UCSD-AML1 (cell line): ENCODE data around the gene ZNF543.
A peak's percentile ranks its signal among the peaks of the same experiment; 100 is the strongest.
"Not testable (repeated sequence)": the region's sequence is repeated elsewhere in the genome, so short reads cannot be mapped to it uniquely, and the experiment has no call there.

Experiments used
- DNase-seq: peaks from one replicate; lab custom pipeline; 2025; ENCODE audit not compliant: unreplicated experiment; lab: John Stamatoyannopoulos, UW

ZNF543 gene

GRCh38 chr19:57320180-57321084 is at the start of gene ZNF543:
Gene ZNF543, plus strand, starts transcription at chr19:57320472. Its CDS starts 382 bp downstream, at chr19:57320854.
- peak; percentile 96 for DNase-seq

DNA sequence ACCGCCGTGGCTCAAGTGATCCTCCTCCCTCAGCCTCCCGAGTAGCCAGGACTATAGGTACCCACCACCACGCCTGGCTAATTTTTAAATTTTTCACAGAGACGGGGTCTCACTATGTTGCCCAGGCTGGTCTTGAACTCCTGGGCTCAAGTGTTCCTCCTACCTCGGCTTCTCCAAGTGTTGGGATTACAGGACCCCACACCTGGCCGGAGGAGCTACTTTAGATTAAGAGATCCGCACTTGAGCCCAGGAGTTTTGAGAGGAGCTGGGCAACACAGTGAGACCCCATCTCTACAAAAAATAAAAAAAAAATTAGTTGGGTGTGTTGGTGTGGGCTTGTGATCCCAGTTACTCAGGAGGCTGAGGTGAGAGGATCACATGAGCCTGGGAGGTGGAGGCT is 49.0 kb upstream of the ZNF543 start:
- no peak for DNase-seq

DNA sequence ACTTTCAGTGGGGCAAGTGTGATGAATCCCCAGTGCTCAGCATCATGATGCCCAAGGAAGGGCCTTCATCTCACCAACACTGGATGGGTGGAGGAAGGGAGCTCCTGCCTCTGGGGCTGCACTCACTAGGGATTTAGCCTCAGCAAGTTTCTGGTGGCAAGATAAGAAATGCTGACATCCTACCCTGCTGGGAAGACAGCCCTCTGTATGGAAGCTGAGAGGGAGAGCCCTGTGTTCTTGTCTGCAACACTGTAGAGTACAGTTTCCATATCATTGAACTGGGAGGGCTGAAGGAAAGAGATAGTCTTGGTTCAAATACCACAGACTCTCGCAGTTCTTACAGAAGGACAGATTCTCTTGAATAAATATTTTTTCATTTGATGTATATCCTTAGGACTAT is 47.3 kb upstream of the ZNF543 start:
- peak; percentile 16 for DNase-seq

DNA sequence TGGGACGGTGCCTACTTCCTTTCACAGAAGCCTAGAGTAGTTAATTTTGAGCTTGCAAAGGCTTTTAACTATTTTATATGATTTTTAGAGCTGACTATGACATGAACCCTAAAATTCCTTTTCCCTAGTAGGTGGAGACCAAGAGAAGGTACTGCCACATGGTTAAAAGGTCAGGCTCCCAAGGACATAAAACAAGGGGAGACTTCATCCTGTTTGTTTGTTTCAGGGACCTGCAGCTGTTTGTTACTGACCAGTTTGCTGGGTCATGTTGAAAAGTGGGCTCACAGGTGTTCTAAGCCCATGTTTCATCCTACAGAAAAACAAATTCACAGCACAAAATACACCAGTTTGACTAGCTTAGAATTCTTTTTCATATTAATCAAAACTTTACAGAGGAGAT is 43.8 kb upstream of the ZNF543 start:
- no peak for DNase-seq

DNA sequence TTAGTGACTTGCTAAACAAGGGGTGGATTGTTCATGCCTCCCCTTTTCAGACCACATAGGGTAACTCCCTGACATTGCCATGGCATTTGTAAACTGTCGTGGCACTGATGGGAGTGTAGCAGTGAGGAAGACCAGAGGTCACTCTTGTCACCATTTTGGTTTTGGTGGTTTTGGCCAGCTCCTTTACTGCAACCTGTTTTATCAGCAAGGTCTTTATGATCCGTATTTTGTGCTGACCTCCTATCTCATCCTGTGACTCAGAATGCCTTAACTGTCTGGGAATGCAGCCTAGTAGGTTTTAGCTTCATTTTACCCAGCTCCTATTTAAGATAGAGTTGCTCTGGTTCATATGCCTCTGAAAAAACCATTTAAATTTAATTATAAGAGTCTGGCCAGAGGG is 41.8 kb upstream of the ZNF543 start:
- DNase-seq = not testable (repeated sequence)

- peak; percentile 91 for DNase-seq
Observed at GRCh38 chr19:57279418-57280164, 40.7 kb upstream of the ZNF543 start.

GRCh38 chr19:57280165-57280961 is 39.9 kb upstream of the ZNF543 start, which contains the start of gene ZNF460:
Gene ZNF460, plus strand, starts transcription at chr19:57280485. Its CDS starts 322 bp downstream, at chr19:57280807.
- DNase-seq = peak; percentile 97

- peak; percentile 35 for DNase-seq
Observed at GRCh38 chr19:57280962-57281400, 39.3 kb upstream of the ZNF543 start.

DNA sequence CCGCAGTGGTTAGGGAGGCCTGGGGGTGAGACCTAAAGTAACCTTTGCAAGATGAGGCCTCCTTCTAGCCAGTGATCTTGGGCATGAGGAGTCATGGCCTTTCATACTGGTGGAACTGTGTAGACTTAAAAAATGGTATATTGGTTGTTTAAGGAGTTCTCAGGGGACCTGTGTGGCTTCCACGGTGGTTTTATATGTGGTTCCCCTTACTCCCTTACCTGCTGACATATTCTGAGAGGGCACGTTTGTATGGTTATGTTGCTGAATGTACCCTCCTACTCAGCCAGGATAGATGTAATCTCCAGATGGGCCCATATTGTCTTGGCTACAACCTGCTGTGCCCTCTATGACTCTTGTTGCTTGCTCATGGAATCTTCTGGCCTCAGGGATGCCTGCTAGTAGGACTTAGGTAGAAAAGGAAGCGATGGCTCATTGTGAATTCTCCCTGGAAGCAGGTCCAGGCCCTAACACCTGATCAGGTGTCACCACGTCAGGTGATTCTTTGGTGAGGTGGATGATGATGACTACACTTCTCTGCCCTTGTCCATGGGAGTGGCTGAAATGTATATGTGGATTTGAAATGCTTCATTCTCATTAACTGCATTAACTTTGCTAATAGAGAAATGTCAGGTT is 38.1 kb upstream of the ZNF543 start:
- DNase-seq = no peak

DNA sequence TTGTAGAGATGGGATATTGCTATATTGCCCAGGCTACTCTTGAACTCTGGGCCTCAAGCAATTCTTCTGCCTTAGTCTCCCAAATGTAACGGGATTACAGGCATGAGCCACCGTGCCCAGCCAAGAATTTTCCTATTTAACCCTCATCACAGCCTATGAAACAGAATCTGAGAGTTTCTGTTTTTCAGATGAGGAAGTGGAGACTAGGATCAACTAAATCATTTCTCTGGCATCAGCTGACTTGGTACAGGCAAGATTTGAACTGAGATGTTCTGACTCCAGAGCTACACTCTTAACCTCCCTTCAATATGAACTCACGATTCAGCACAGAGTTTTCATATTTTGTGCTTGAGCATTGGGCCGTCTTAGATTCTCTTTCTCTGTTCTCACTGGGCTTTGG is 31.9 kb upstream of the ZNF543 start:
- DNase-seq = no peak

GRCh38 chr19:57290970-57291369 is 29.3 kb upstream of the ZNF543 start:
- DNase-seq = no peak

DNA sequence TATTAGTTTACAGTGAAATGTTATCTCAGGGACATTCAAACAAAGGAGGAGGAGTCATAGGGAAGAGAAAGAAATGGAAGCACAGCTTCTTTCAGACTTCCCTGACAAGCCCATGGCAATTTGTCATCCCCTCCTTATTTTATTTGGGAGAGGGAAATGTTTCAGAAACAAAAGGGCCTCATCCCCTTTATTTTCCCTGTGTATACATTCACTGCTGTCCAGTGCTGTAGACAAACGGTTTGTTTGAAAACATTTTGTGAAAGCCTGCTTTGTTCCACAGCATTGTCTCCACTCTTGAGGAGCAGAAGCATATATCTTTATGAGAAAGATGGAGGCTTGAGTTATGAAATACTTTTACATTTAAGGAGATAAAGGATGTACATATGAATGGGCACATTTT is 27.7 kb upstream of the ZNF543 start:
- DNase-seq = no peak

DNA sequence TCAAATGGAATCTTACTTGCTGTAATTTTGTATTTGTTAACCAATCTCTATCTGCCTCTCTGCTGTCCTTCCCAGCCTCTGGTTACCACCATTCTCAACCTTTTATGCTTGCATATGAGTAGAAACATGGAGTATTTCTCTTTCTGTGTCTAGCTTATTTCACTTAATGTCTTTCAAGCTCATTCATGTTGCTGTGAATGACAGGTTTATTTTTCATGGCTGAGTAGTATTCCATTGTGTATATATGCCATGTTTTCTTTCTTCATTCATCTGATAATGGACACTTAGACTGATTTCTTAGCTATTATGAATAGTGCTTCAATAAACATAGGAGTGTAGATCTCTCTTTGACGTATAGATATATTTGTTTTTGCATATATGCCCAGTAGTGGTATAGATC is 26.6 kb upstream of the ZNF543 start:
- no peak for DNase-seq

- DNase-seq = no peak
Observed at GRCh38 chr19:57302020-57302465, 18.2 kb upstream of the ZNF543 start.

DNA sequence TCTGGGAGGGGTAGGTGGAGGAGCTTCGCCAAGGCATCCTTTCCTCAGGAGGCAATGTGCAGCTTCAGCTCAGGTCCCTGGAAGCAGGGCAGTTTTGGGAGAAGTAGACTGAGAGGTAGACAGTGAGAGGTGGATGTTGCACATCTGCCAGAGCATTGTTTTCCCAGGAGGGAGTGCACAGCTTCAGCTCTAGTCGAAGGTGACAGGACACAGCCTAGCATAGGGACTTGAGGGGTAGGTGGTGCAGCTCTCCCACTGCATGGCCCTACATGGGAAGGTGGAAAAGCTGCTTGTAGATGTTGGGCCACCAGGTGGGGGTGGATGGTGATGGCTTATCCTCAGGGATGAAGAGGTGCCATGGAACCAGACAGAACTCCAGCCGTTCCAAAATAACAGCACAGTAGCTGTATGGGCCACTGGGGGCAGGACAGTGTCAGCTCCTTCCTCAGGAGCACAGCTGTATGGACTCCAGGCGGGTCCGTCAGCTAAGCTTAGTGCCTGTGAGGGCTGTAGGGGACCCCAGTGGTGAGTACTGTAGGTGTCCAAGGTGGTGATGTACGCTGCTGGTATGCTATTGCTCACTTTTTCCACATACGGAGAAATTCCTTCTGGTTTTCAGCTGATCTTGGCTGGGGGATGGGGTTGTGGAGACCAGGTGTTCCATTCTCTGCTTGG is 17.4 kb upstream of the ZNF543 start:
- no peak for DNase-seq

DNA sequence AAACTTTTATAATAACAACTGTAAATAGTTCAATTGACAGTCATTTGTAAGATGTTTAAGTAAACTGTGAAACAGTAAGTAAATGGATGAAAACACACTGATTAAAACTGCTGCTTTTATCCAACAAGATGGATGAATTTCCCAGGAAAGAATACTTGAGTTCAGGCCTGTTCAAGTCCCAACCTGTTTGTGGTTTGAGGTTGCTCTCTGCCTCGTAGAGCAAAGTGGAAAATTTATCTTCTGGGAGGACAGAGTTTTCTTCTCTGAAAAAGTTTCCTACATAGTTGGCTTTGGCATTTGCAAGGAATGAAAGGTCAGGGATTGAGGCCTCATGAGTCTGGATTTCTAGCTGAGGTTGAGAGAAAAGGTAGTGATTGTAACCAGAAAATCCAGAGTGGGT is 15.2 kb upstream of the ZNF543 start:
- no peak for DNase-seq

DNA sequence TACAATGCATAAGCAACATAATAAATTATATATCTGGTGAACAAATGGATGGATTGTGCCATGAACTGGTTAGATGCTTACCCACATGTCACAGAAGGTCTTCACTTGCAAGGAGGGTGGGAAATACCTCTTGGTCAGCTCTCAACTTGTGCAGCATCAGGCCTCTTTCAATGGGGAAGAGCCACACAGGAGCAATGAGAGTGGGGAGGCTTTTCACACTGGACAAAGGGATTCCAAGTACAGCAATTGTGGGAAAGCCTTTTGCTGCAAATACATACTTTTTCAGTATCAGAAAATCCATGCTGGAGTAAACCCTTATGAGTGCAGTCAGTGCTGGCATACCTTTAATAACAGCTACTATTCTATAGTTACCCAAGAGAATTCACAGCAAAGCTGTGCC is 11.8 kb upstream of the ZNF543 start:
- DNase-seq = no peak

GRCh38 chr19:57310792-57311191 is 9.5 kb upstream of the ZNF543 start:
- DNase-seq = no peak

- no peak for DNase-seq
Observed at GRCh38 chr19:57314146-57314545, 6.1 kb upstream of the ZNF543 start.

DNA sequence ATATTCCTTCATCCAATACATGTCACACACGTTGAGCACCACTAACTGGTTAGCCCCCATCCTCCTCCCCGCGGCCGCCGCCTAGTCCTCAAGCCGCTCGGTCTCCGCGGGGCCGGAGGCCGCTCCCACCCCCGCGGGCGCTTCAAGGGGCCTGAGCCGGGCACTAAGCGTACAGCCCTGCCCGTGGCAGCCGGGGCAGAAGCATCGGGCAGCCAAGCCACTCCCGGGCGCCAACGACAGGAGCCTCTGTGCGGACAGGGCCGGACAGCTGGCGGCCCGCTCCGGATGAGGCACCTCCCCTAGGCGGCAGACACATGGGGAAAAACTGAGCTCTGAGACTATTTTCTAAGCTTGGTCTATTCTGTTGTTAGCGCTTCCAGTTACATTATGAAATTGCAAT is 2.8 kb upstream of the ZNF543 start:
- no peak for DNase-seq
